ENCODE results near the gene PFKFB3.

- TF ChIP-seq ZKSCAN1 (IDR thresholded peaks at IDR 0.05; ENCODE audit: low read length) (no peak), ZNF274 (CRISPR knock-in tag; IDR thresholded peaks at IDR 0.05) (no peak), SUZ12 (IDR thresholded peaks at IDR 0.05; ENCODE audit: low read depth, low read length) (no peak), NCOA1 (CRISPR knock-in tag; IDR thresholded peaks at IDR 0.05) (no peak), CEBPZ (IDR thresholded peaks at IDR 0.05; ENCODE audit: low read length) (no peak), KLF12 (CRISPR knock-in tag; IDR thresholded peaks at IDR 0.05; ENCODE audit: borderline replicate concordance) (no peak)
Measured at GRCh38 chr10:6221192-6221940, 18.6 kb downstream of the PFKFB3 start.
